Kidney epithelial cell (primary cell): Measurements from ENCODE around the gene CIT. TPM values are rescaled to one million over a fixed set of nuclear protein-coding genes. Genes with fewer than 3 reads are reported as not detected.

Experiments
- DNase-seq: peaks from one replicate; pipeline ENCODE4 v3.0.0-alpha.2; 2010; ENCODE audit warnings: low read depth
- H3K27me3 ChIP-seq: 2 replicates; pipeline ENCODE4 v1.6.0; 2011; ENCODE audit warnings: low read length; ENCODE audit not compliant: control insufficient read depth, insufficient read depth
- H3K36me3 ChIP-seq: 2 replicates; pipeline ENCODE4 v1.5.1; 2011; ENCODE audit warnings: low read length; ENCODE audit not compliant: control insufficient read depth, insufficient read depth
- H3K4me3 ChIP-seq: 2 replicates; pipeline ENCODE4 v1.5.1; 2011; ENCODE audit warnings: low read depth, mild to moderate bottlenecking, control low read depth, low read length
- CTCF ChIP-seq: IDR thresholded peaks from 2 replicates; pipeline ENCODE4 v1.5.1; 2011; ENCODE audit warnings: mild to moderate bottlenecking, moderate library complexity, low read length, control low read depth, inconsistent platforms; ENCODE audit not compliant: insufficient read depth, poor library complexity, severe bottlenecking
- total RNA-seq: library from RNA; depleted of rRNA; stranded (reverse); fragments of >200 nt; gene quantifications from 2 replicates; pipeline ENCODE4 v1.2.3, GENCODE V29; 2015

CIT gene
- total RNA-seq, 1 donor from 2014 or later = 4.3 TPM

GRCh38 chr12:119686776-119687175 is 190.3 kb downstream of the CIT start:
- no peak overlapping the region for H3K4me3 ChIP-seq
- no peaks in the 10 kb centered on the region for H3K27me3 ChIP-seq
- no peaks in the 10 kb centered on the region for H3K36me3 ChIP-seq
- no peak for DNase-seq
- TF ChIP-seq CTCF = no peak

- no peak for DNase-seq
- no peaks in the 10 kb centered on the region for H3K36me3 ChIP-seq
- H3K27me3 ChIP-seq = no peaks in the 10 kb centered on the region
- TF ChIP-seq CTCF = no peak
- no peak overlapping the region for H3K4me3 ChIP-seq
Observed at GRCh38 chr12:119686355-119686754, 190.8 kb downstream of the CIT start.

GRCh38 chr12:119685375-119685774 is 191.7 kb downstream of the CIT start:
- DNase-seq = no peak
- Histone ChIP-seq H3K36me3 (no peaks in the 10 kb centered on the region), H3K27me3 (no peaks in the 10 kb centered on the region), H3K4me3 (no peak overlapping the region)
- no peak for TF ChIP-seq CTCF

- no peaks in the 10 kb centered on the region for H3K27me3 ChIP-seq
- TF ChIP-seq CTCF = no peak
- no peak for DNase-seq
- no peak overlapping the region for H3K4me3 ChIP-seq
- H3K36me3 ChIP-seq = peaks cover 2% of the 10 kb centered on the region
Observed at GRCh38 chr12:119684711-119685369, 192.3 kb downstream of the CIT start.

- DNase-seq = no peak
- Histone ChIP-seq H3K27me3 (no peaks in the 10 kb centered on the region), H3K4me3 (no peak overlapping the region), H3K36me3 (peaks cover 5% of the 10 kb centered on the region)
- TF ChIP-seq CTCF = no peak
Observed at GRCh38 chr12:119683816-119684215, 193.3 kb downstream of the CIT start.

- Histone ChIP-seq H3K27me3 (no peaks in the 10 kb centered on the region), H3K36me3 (peaks cover 5% of the 10 kb centered on the region), H3K4me3 (no peak overlapping the region)
- TF ChIP-seq CTCF = no peak
- no peak for DNase-seq
Observed at GRCh38 chr12:119683413-119683812, 193.7 kb downstream of the CIT start.
